Stimulated activated CD4-positive, alpha-beta T cell treated with anti-CD3 and anti-CD28 coated beads, Interleukin-4, amount 100 ng/mL, for 1 hour (primary cell): Measurements from ENCODE around the gene MAP9.
"Not testable (repeated sequence)": the region's sequence is repeated elsewhere in the genome, so short reads cannot be mapped to it uniquely, and the experiment has no call there.

Experiments used
- DNase-seq: peaks from one replicate; pipeline ENCODE4 v3.0.0-alpha.2; 2020

MAP9 gene

GRCh38 chr4:155376387-155377268 is at the start of gene MAP9:
Gene MAP9, minus strand, starts transcription at chr4:155376965. Its CDS starts 1,115 bp downstream, at chr4:155375850.
- DNase-seq: peak; percentile 83

GRCh38 chr4:155424778-155425177 is 48.0 kb upstream of the MAP9 start:
- not testable (repeated sequence) for DNase-seq

GRCh38 chr4:155423671-155424070 is 46.9 kb upstream of the MAP9 start:
- no peak for DNase-seq

GRCh38 chr4:155419266-155419665 is 42.5 kb upstream of the MAP9 start:
- no peak for DNase-seq

GRCh38 chr4:155415662-155416061 is 38.9 kb upstream of the MAP9 start:
- DNase-seq: no peak

GRCh38 chr4:155413451-155413850 is 36.7 kb upstream of the MAP9 start:
- DNase-seq: no peak

- DNase-seq: no peak
Measured at GRCh38 chr4:155411546-155411945, 34.8 kb upstream of the MAP9 start.

GRCh38 chr4:155408796-155409195 is 32.0 kb upstream of the MAP9 start:
- DNase-seq: no peak

- DNase-seq: no peak
Measured at GRCh38 chr4:155407480-155407879, 30.7 kb upstream of the MAP9 start.

GRCh38 chr4:155405059-155405458 is 28.3 kb upstream of the MAP9 start:
- DNase-seq: no peak

GRCh38 chr4:155403886-155404285 is 27.1 kb upstream of the MAP9 start:
- no peak for DNase-seq

- no peak for DNase-seq
Measured at GRCh38 chr4:155402941-155403340, 26.2 kb upstream of the MAP9 start.

- DNase-seq: no peak
Measured at GRCh38 chr4:155400893-155401292, 24.1 kb upstream of the MAP9 start.

- no peak for DNase-seq
Measured at GRCh38 chr4:155399974-155400697, 23.4 kb upstream of the MAP9 start.

GRCh38 chr4:155392481-155393184 is 15.9 kb upstream of the MAP9 start:
- DNase-seq: no peak

GRCh38 chr4:155391932-155392331 is 15.2 kb upstream of the MAP9 start:
- DNase-seq: no peak

GRCh38 chr4:155388162-155388561 is 11.4 kb upstream of the MAP9 start:
- no peak for DNase-seq

GRCh38 chr4:155383541-155383940 is 6.8 kb upstream of the MAP9 start:
- DNase-seq: no peak

GRCh38 chr4:155377276-155377675 is 511 bp upstream of the MAP9 start:
- no peak for DNase-seq

- DNase-seq: no peak
Measured at GRCh38 chr4:155371432-155372043, 5.2 kb downstream of the MAP9 start.

- DNase-seq: no peak
Measured at GRCh38 chr4:155367608-155368007, 9.2 kb downstream of the MAP9 start.

- peak; percentile 31 for DNase-seq
Measured at GRCh38 chr4:155353923-155354540, 22.7 kb downstream of the MAP9 start.

GRCh38 chr4:155342142-155342541 is 34.6 kb downstream of the MAP9 start:
- DNase-seq: no peak
